ENCODE results near the gene APBB1.

Gene APBB1

DNA sequence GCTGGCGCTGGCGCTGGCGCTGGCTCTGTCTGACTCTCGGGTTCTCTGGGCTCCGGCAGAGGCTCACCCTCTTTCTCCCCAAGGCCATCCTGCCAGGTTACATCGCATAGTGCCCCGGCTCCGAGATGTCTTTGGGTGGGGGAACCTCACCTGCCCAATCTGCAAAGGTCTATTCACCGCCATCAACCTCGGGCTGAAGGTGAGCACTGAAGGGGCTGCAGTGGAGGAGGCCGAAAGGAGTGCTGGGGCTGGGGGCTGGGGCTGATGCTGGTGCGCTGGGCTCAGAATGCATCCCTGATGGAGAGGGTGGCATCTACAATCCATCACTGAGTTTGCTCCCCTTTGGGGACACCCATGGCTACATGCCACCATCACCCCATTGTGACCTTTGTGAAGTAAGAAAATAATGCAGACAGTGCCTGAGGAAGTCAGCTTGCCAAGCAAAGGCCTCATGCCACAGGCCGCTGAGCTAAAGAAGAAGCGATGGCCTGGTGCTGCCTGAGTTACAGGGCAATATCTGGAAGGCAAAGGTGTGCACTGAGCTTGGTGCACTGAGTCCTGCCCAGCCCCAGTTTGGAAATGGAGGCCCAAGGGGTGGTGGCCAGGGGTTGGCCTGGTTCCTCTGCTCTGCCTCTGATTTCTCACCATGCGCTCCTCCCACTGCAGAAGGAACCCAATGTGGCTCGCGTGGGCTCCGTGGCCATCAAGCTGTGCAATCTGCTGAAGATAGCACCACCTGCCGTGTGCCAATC lies 28.0 kb downstream of the APBB1 start:
- no peak for DNase-seq

DNA sequence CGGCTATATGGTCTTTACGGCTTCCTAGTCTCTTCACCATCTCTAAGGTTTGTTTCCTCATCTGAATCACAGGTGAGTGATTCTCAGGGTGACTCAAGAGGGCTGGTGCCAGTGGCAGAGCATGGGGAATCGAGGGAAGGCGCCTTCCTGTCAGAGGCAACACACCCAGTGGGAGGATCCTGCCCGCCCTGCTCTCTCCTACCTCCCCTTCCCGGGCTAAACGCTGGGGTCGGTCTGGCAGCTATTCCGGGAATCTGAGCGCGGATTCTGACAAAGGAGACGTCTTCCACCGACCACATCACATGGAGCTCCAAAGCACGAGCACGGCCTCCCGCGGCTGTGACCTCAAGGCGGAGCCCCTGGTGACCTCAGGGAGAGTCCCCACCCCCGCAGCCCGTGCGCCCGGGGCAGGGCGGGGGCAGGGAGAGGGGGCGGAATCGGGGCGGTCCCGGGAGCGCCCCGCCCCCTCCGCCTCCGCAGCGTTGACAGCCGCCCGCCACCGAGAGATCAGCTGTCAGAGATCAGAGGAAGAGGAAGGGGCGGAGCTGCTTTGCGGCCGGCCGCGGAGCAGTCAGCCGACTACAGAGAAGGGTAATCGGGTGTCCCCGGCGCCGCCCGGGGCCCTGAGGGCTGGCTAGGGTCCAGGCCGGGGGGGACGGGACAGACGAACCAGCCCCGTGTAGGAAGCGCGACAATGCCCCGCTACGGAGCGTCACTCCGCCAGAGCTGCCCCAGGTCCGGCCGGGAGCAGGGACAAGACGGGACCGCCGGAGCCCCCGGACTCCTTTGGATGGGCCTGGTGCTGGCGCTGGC lies 28.8 kb downstream of the APBB1 start, which contains the start of gene SMPD1:
SMPD1 (plus strand) TSS at position 570 of the 813 bp plus-strand sequence; CDS start at position 695, 125 bp downstream.
- DNase-seq: peak; percentile 96

DNA sequence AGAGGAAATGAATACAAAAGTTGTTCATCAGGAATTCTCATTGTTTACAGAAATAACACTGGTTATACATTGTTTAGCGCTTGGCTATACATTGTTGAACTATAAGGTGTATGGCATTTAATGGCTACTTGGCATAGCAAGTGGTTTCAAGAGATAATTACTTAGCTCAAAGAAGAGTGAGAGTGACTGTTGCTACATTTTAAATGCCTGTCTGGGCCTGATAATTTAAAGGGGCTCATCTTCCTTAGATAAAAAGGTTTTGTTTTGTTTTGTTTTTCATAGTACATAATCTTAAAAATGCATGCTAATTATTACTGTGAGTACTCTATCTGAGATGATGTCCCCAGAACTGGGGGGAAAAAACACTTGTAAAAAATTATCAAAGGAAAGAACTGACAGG lies 30.1 kb downstream of the APBB1 start:
- no peak for DNase-seq

DNA sequence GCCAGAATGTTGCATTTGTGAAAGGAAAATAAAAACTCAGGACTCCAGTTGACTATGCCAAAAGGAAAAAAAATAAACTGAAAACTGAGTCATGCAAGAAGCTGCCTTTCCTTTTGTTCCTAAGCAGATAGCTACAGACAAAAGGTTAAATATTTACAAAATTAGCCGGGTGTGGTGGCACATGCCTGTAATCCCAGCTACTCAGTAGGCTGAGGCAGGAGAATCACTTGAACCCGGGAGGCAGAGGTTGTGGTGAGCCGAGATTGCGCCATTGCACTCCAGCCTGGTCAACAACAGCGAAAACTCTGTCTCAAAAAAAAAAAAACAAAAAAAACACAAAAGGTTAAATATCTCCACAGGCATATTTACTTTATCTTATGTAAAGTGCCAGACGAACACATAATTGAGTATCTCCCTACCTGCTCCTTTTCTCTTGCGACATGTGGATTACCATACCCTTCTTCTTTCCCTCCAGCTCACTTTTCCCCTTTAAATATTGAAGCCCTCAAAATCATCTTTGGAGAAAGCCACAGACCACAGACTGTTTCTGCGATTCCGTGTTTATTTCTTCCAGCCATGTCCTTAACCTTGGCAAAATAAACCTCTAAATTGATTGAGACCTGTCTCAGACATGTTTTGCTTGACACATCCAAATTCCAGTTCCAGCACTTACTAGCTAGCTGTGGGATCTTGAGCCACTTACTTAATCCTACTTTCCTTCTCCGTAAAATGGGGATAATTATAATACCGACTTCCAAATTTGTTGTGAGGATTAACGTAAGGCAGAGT lies 30.9 kb downstream of the APBB1 start:
- DNase-seq: peak; percentile 82

DNA sequence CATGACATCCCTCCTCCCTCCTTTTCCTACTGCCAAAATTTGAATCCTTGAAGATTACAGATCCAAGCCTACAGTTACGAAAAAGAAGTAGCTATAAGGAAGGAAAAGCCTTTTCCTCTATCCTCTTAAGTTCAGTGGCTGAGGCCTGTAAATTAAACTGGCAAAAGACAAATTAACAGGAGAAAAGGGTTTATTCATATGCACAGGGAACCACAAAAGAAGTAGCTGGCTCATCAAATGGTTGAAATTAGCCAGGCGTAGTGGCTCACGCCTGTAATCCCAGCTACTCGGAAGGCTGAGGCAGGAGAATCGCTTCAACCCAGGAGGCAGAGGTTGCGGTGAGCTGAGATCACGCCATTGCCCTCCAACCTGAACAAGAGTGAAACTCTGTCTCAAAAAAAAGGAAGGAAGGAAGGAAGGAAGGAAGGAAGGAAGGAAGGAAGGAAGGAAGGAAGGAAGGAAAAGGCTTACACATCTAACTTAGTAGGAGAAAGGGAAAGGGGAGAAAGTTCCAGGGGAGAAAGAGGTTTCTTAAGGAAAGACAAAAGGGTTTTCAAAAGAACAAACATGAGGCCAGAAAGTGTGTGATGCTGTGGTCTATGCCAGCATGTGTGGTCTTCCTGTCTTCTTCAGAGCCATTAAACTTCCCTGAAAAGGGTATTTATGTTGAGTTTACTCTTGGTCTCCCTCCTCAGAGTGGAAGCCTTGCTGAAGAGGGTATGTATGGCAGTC lies 33.7 kb downstream of the APBB1 start:
- DNase-seq: no peak

DNA sequence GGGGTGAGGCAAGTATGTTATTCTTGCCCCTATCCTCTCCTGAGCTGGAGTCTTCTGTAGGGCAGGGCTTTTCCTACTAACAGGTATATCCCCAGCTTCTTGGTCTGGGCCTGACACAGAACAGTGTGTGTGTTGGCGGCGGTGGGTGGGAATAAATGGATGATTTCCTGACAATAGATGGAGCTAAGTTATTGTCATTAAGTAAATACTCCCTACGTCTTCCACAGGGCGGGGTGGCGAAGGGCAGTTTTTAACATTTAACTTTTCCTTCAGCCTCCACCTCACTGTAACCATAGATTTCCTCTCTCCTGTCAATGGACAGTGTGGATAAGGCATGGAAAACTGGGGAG lies 40.3 kb downstream of the APBB1 start:
- DNase-seq: no peak

DNA sequence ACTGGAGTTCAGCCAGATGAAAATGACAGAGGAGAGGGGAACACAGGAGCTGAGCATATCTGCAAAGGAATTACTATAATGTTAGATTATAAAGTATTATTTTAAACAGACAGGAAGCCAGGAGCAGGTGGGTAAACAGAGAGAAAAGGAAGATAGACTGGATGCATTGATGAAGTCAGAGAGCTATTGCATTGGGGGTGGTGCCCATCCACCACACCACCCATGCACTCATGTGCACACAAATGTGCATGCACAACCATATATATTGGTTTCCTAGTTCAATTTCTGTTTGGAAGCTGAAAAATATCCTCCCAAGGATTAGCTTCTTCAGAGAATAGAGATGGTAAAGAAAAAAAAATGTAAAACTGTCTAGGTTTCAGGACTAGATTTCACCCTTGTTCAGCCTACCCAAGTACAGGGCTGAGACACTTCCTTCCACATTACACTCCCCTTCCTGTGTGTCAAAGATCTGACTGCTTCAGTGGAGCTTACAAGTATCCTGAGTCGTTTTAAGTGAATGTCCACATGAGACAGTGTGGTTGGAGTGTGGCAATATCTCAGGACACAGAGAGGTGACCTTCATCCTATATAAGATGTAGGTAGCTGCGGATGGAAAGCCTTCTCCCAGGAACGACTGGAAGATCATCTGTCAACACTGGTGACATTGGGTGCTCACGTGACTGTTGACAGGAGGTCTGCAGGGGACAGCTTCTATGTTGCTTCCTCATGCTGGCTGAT lies 40.8 kb downstream of the APBB1 start:
- no peak for DNase-seq

DNA sequence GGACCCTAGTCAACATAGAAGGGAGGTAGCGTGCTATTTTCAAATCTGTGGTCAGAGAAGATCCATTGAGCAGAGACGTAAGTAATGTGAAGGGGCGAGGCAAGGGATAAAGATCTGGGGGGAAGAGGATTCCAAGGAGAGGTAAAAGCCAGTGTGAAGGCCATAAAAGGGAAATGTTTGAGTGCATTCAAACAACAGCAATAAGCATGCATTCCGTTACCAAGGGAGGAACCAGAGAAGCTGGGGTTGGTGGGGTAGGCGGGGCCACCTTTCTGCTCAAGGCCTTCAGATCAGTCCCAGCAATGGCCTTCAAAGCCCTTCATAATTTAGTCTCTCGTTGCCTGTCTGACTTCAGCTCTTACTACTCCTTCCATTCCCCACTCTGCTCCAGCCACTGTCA lies 47.1 kb downstream of the APBB1 start:
- DNase-seq: no peak

DNA sequence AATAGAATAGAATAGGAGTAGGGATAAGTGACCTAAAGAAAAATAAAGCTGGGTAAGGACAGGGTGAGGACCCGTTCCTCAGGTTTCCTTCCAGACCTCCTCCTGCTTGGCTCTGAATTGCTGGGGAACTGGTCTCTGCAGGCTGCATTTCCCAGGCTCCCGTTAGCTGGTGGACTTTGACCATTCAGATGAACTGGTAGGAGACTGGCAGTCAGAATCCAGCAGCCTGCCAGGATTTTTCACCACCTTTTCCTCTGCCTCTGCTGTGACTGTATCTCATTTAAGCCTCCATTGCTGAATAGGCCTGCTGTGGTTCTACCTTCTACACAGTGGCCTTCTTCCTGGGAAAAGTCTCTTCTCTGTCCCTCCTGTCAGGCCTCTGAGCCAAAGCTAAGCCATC lies 53.2 kb downstream of the APBB1 start:
- DNase-seq: no peak

DNA sequence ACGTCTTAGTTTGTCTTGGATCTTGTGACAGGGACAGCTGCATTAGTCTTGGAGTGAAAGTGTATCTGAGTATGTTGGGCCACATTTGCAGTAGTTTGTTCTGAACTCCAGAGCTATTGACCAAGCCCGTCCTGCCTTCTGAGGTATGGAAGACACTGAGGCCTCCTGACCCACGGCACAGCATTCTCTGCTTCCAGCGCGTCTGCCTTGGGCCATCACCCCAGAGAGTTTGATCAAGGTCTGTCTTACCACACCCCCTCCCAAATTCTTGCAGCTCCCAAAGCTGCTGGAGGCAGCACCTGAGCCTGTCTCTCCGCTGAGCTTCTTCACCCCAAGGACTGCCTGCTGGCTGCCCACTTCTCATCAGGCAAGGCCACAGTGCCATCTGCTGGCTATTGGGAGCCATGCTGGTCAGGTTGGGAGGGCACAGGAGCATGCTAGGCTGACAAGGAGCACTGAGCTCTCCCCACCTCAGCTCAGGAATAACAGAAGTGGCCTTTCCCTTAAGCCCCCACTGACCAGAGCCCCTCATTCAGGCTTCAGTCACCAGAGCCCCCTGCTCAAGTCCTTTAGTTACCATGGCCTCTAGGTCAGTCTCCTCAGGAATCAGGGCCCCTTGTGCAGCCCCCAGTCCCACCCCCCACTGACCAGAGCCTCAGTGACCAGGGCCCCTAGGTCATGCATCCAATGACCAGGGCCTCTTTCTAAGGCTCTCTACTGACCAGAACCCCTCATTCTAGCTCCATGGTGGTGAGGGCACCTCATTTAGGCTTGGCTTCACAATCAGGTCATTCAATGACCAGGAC lies 55.8 kb downstream of the APBB1 start:
- peak; percentile 61 for DNase-seq

DNA sequence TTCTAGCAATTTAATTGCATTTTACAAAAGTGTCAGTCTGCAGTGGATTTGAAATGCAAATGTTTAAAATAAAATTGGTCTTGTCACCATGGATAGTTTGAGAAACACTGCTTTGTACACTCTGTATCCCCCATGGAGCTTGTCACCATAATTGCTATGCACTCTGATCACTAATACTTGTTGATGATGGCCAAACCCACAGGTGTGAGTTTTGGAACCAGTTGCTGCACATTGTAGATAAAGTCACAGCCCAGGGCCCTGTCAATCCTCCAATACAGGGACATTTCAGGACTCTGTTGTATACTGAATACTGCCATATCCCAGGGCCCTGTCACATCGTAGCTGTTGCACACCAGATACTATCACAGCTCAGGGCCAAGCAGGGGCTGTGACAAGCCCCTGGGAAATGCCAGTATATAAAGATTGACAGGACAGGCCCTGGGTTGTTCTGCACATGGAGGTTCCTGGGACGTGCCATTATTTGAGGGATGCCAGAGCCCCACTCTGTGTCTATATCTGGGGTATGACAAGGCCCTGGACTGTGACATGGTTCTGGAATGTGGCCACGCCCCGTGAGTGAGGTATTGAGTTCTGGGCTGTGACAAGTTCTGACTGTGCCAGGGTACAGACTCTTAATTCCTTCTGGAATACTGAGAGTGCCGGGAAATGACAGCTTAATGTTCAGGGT lies 56.6 kb downstream of the APBB1 start:
- no peak for DNase-seq

DNA sequence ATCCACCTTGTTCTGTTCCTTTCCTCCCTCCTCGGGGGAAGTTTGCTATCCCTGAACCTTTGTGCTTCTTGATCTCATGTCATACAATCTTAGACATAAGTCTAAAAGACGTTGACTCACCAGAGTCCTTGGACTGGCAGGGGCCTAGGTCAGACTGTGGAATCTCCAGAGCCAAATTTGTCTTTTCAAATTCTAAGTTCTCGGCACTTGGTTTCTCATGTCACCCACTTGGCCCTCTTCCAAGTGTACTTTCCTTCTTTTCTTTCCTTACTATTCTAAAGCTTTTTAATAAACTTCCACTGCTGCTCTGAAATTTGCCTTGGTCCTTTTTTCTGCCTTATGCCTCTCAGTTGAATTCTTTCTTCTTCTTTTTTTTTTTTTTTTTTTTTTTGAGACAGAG lies 58.7 kb downstream of the APBB1 start:
- DNase-seq: no peak

DNA sequence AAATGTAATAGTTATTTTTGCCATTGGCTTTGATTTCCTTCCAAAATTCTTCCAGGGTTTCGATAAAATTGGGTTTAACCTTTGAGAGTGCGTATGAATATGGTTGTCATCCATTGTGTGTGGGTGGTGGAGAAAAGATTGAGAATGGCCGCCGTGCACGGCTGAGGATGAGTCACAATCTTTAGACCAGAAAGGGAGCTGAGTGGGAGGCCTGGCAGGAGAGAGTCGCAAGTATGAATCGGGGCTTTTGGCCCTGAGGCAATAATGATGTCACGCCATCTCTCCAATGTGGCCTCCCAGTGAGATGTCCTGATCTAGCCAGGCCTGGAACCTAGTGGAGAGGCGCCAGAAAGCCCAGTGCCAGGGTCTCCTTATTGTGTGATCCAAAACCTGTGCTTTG lies 61.7 kb downstream of the APBB1 start:
- peak; percentile 94 for DNase-seq

DNA sequence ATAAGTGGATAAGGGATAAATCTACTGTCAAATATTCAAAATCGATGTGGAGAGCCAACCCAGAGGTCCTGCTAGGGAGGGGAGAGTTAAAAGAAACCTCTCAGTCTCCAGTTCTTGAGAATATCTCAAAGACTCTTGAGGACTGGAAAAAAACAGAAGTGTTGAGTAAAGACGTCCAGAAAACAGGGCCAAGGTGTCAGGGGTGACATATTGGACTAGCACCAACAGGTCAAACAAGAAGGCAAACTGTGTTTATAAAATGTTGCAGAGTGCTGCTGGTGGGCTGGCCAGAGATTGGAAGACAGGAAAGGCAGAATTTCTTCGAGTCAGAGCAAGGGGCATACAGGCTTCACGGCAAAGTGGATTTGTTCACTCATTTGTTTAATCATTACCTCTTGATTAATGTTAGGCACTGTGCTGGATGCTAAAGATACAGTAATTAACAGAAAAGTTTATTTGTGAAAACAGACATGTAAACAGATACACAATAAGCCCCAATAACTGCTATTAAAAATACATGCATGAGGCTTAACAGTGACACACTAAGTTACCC lies 62.3 kb downstream of the APBB1 start:
- DNase-seq: peak; percentile 51

DNA sequence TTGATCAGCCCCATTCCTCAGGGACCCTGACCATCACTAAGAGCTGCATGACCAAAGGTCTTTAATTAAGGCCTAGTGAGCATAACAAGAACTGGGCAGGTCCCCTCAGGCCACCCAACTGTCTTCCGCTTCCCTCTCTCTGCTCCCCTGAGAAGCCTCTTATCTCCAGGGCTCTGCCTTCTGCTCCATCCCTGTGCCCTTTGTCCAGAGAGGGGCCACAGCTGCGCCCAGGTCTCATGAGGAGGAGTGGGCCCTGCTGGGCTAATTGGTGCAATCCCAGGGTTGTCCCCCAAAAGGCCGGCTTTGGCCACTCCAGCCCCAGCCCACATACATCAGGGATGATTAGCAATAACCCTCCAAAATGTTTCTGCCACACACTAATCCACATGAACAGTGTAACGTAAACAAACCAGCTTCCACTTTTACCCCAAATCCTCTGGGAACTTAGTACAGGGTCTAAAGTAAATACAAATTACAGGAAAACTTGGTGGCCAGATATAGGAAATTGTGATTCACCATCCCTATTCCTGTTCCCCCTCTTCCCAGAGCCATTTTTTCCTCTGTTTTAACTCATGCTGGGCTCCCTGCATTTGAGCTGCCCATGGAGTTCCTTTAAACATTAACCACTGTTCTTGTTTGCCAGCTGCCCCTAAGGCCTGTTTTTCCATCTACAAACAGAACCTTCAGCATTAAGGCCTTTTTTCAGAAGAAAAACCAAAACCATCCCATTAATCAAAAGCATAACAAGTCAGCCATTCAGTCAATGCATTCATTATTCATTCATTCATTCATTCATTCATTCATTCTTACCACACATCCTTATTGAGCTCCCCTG lies 64.0 kb downstream of the APBB1 start:
- peak; percentile 17 for DNase-seq

DNA sequence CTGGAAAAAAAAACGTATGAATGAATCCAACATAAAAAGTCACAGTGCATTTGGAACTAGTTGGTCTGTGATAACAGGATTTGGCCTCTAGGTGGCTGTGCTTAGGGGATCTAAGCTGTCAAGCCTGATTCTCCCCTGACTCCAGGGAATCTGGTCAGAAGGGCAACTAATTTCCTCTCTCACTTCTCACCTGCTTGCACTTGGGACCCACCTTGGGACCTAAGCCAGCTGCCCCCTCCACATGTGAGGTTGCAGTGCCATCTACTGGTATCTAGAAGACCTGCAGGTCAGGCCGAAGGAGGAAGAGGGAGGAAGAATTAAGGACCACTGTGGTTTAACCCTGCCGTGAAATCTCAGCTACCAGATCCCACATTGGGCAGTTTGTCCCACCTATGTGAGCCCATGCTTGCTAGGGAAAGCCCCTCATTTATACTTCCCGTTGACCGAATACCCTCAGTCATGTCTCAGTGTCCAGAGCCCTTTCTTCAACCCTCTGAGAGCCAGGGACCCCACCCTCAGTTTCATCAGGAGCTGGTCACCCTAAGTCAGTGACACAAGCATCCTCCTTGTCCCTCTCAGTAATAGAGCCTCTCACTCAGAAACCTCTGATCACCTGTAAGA lies 65.4 kb downstream of the APBB1 start:
- DNase-seq: peak; percentile 77

DNA sequence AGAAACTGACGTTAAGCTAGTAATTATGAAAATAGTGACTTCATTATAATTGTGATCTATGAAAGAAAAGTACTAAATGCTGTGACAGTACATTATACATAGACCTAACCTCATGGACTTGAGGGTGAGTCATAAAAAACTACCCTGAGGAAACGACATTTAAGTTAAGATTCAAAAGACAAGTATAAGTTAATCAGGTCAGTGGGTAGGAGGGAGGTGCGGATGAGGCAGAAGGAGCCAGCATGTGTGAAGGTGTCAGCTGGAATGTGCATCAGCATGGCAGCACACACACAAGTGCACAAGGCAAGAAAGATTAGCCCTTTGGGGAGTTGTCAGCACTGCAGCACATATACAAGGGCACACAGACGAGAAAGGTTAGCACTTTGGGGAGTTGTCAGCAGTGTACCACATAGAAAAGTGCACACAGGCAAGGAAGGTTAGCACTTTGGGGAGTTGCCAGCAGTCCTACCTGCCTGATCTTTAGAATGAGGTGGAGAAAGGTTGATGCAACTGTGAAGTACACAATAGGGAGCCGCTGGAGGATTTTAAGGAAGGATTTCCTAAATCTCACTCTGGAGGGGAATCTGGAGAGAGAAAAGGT lies 67.0 kb downstream of the APBB1 start:
- DNase-seq: no peak

DNA sequence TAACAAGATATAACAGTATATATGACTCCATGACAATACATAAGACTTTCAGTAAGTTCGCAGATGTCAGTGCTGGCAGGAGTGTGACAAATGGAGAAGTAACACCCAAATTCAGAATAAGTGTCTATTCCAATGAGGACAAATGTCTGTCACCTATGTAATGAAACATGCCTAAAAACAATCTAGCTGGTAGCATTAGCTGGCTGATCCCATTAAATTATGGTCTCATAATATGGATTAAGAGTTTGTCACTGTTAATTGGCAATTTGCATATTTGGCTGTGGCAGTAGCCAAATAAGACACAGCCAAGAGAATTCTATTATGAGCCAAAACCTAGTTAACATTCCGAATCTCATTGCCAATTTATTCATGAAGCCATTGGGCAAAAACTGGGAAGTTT lies 68.4 kb downstream of the APBB1 start:
- DNase-seq: no peak
